HL-60 (cell line): Measurements from ENCODE around the gene INTS7.

Experiments used
- GABPA ChIP-seq: IDR thresholded peaks from 2 replicates; pipeline ENCODE4 v1.6.1; 2012; ENCODE audit warnings: low read depth
- TF ChIP-seq, protein P1 (sequence below): IDR thresholded peaks from one replicate; pipeline ENCODE4 v1.5.1; 2011; ENCODE audit warnings: low read length, control low read depth, inconsistent platforms; ENCODE audit not compliant: insufficient read depth
- TF ChIP-seq, protein P2 (sequence below): IDR thresholded peaks from 2 replicates; pipeline ENCODE4 v1.6.1; 2012; ENCODE audit warnings: low read depth; ENCODE audit not compliant: insufficient replicate concordance

- TF ChIP-seq, protein P1, sequence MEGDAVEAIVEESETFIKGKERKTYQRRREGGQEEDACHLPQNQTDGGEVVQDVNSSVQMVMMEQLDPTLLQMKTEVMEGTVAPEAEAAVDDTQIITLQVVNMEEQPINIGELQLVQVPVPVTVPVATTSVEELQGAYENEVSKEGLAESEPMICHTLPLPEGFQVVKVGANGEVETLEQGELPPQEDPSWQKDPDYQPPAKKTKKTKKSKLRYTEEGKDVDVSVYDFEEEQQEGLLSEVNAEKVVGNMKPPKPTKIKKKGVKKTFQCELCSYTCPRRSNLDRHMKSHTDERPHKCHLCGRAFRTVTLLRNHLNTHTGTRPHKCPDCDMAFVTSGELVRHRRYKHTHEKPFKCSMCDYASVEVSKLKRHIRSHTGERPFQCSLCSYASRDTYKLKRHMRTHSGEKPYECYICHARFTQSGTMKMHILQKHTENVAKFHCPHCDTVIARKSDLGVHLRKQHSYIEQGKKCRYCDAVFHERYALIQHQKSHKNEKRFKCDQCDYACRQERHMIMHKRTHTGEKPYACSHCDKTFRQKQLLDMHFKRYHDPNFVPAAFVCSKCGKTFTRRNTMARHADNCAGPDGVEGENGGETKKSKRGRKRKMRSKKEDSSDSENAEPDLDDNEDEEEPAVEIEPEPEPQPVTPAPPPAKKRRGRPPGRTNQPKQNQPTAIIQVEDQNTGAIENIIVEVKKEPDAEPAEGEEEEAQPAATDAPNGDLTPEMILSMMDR = no peak
- TF ChIP-seq, protein P2, sequence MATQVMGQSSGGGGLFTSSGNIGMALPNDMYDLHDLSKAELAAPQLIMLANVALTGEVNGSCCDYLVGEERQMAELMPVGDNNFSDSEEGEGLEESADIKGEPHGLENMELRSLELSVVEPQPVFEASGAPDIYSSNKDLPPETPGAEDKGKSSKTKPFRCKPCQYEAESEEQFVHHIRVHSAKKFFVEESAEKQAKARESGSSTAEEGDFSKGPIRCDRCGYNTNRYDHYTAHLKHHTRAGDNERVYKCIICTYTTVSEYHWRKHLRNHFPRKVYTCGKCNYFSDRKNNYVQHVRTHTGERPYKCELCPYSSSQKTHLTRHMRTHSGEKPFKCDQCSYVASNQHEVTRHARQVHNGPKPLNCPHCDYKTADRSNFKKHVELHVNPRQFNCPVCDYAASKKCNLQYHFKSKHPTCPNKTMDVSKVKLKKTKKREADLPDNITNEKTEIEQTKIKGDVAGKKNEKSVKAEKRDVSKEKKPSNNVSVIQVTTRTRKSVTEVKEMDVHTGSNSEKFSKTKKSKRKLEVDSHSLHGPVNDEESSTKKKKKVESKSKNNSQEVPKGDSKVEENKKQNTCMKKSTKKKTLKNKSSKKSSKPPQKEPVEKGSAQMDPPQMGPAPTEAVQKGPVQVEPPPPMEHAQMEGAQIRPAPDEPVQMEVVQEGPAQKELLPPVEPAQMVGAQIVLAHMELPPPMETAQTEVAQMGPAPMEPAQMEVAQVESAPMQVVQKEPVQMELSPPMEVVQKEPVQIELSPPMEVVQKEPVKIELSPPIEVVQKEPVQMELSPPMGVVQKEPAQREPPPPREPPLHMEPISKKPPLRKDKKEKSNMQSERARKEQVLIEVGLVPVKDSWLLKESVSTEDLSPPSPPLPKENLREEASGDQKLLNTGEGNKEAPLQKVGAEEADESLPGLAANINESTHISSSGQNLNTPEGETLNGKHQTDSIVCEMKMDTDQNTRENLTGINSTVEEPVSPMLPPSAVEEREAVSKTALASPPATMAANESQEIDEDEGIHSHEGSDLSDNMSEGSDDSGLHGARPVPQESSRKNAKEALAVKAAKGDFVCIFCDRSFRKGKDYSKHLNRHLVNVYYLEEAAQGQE = no peak
- no peak for TF ChIP-seq GABPA
Measured at GRCh38 chr1:211959221-211959620, 76.1 kb downstream of the INTS7 start.
